HEK293 (cell line): ENCODE results near the gene C2orf72.
"Not testable (repeated sequence)": the region's sequence is repeated elsewhere in the genome, so short reads cannot be mapped to it uniquely, and the experiment has no call there.

Source experiments
- CTCF ChIA-PET: fragments of 350-600 bp; formaldehyde crosslinking; extraction: SDS; loops from one replicate; lab custom pipeline; 2021; ENCODE audit warnings: antibody characterized with exemption; lab: Yijun Ruan, JAX
- POLR2A ChIA-PET: fragments of 300-600 bp; formaldehyde crosslinking; extraction: SDS; loops from one replicate; lab custom pipeline; 2020; ENCODE audit warnings: antibody characterized with exemption, inconsistent platforms; lab: Yijun Ruan, JAX
- H3K27ac ChIP-seq: fragments of 200-500 bp; sonication (Bioruptor generic); 2 replicates; pipeline ENCODE4 v1.5.1; 2014; ENCODE audit warnings: low read depth, low read length, control low read depth, inconsistent platforms; ENCODE audit errors: extremely low read depth
- H3K36me3 ChIP-seq, 2 experiments: fragments of 200-500 bp in 1 of 2; sonication (Bioruptor generic) in 1 of 2; 1 replicate in 1 of 2; 2 replicates in 1 of 2; pipeline ENCODE4 v1.5.1; 2014 to 2017; ENCODE audit warnings: inconsistent platforms in 2 of 2, low read length in 2 of 2; ENCODE audit not compliant: control insufficient read depth in 2 of 2, insufficient read depth in 1 of 2
- H3K4me1 ChIP-seq: fragments of 200-500 bp; sonication (Bioruptor generic); 2 replicates; pipeline ENCODE4 v1.5.1; 2014; ENCODE audit warnings: mild to moderate bottlenecking, low read length, inconsistent platforms; ENCODE audit not compliant: control insufficient read depth, insufficient read depth
- H3K4me3 ChIP-seq: 2 replicates; pipeline ENCODE4 v1.5.1; 2011; ENCODE audit warnings: low read depth, mild to moderate bottlenecking, control low read depth, low read length, moderate library complexity
- H3K9me3 ChIP-seq: fragments of 200-500 bp; sonication (Bioruptor generic); 2 replicates; pipeline ENCODE4 v1.5.1; 2014; ENCODE audit warnings: low read depth, low read length, inconsistent platforms; ENCODE audit not compliant: control insufficient read depth, insufficient read depth
- GLIS1 ChIP-seq: fragments of 450-650 bp; formaldehyde crosslinking; IDR thresholded peaks from 2 replicates; pipeline ENCODE4 v1.5.1; 2016; ENCODE audit warnings: missing biosample characterization, missing genetic modification characterization
- HOXD13 ChIP-seq: sonication (generic); formaldehyde crosslinking; IDR thresholded peaks from 2 replicates; pipeline ENCODE4 v1.8.0; 2022; ENCODE audit warnings: missing genetic modification reagents, borderline replicate concordance
- INSM2 ChIP-seq: fragments of 450-650 bp; formaldehyde crosslinking; IDR thresholded peaks from 2 replicates; pipeline ENCODE4 v1.5.1; 2016; ENCODE audit warnings: missing biosample characterization, missing genetic modification characterization
- KLF1 ChIP-seq: fragments of 450-650 bp; formaldehyde crosslinking; IDR thresholded peaks from 2 replicates; pipeline ENCODE4 v1.5.1; 2016; ENCODE audit warnings: missing biosample characterization, missing genetic modification characterization
- KLF16 ChIP-seq: fragments of 450-650 bp; formaldehyde crosslinking; IDR thresholded peaks from 2 replicates; pipeline ENCODE4 v1.5.1; 2017; ENCODE audit warnings: missing biosample characterization, missing genetic modification characterization
- MEIS1 ChIP-seq: sonication (generic); formaldehyde crosslinking; IDR thresholded peaks from 2 replicates; pipeline ENCODE4 v1.8.1; 2022; ENCODE audit warnings: missing genetic modification reagents, mild to moderate bottlenecking, borderline replicate concordance
- PRDM1 ChIP-seq: fragments of 450-650 bp; formaldehyde crosslinking; IDR thresholded peaks from 2 replicates; pipeline ENCODE4; 2016; ENCODE audit warnings: missing biosample characterization, missing genetic modification characterization
- ZBTB49 ChIP-seq: fragments of 450-650 bp; formaldehyde crosslinking; IDR thresholded peaks from 2 replicates; pipeline ENCODE4 v1.5.1; 2016; ENCODE audit warnings: missing biosample characterization, missing genetic modification characterization, low read depth
- ZBTB7A ChIP-seq: fragments of 450-650 bp; formaldehyde crosslinking; IDR thresholded peaks from 2 replicates; pipeline ENCODE4 v1.5.1; 2016; ENCODE audit warnings: low read depth, missing biosample characterization, missing genetic modification characterization
- ZFP3 ChIP-seq: fragments of 450-650 bp; formaldehyde crosslinking; IDR thresholded peaks from 2 replicates; pipeline ENCODE4 v1.5.1; 2016; ENCODE audit warnings: low read depth, missing biosample characterization, missing genetic modification characterization
- ZFP37 ChIP-seq: fragments of 450-650 bp; formaldehyde crosslinking; IDR thresholded peaks from 2 replicates; pipeline ENCODE4 v1.5.1; 2016; ENCODE audit warnings: missing biosample characterization, missing genetic modification characterization
- ZNF16 ChIP-seq: fragments of 450-650 bp; formaldehyde crosslinking; IDR thresholded peaks from 2 replicates; pipeline ENCODE4 v1.5.1; 2016; ENCODE audit warnings: low read depth, missing biosample characterization, missing genetic modification characterization
- ZNF202 ChIP-seq: fragments of 450-650 bp; formaldehyde crosslinking; IDR thresholded peaks from 2 replicates; pipeline ENCODE4 v1.5.1; 2016; ENCODE audit warnings: missing biosample characterization, missing genetic modification characterization, borderline replicate concordance
- ZNF221 ChIP-seq: fragments of 450-650 bp; formaldehyde crosslinking; IDR thresholded peaks from 2 replicates; pipeline ENCODE4 v1.5.1; 2017; ENCODE audit warnings: missing biosample characterization, missing genetic modification characterization, borderline replicate concordance
- ZNF24 ChIP-seq: fragments of 450-650 bp; formaldehyde crosslinking; IDR thresholded peaks from 2 replicates; pipeline ENCODE4 v1.5.1; 2016; ENCODE audit warnings: missing biosample characterization, missing genetic modification characterization
- ZNF324 ChIP-seq: fragments of 450-650 bp; formaldehyde crosslinking; IDR thresholded peaks from 2 replicates; pipeline ENCODE4 v1.5.1; 2016; ENCODE audit warnings: missing biosample characterization, missing genetic modification characterization
- ZNF426 ChIP-seq: fragments of 450-650 bp; formaldehyde crosslinking; IDR thresholded peaks from 2 replicates; pipeline ENCODE4 v1.5.1; 2017; ENCODE audit warnings: missing biosample characterization, missing genetic modification characterization, mild to moderate bottlenecking, inconsistent platforms, moderate library complexity
- ZNF48 ChIP-seq: fragments of 450-650 bp; formaldehyde crosslinking; IDR thresholded peaks from 2 replicates; pipeline ENCODE4 v1.5.1; 2016; ENCODE audit warnings: missing biosample characterization, missing genetic modification characterization
- ZNF544 ChIP-seq: fragments of 450-650 bp; formaldehyde crosslinking; IDR thresholded peaks from 2 replicates; pipeline ENCODE4 v1.5.0; 2017; ENCODE audit warnings: missing biosample characterization, missing genetic modification characterization
- ZNF558 ChIP-seq: fragments of 450-650 bp; formaldehyde crosslinking; IDR thresholded peaks from 2 replicates; pipeline ENCODE4 v1.5.1; 2016; ENCODE audit warnings: missing biosample characterization, missing genetic modification characterization
- ZNF585B ChIP-seq: fragments of 450-650 bp; formaldehyde crosslinking; IDR thresholded peaks from 2 replicates; pipeline ENCODE4 v1.5.1; 2016; ENCODE audit warnings: missing biosample characterization, missing genetic modification characterization
- ZNF610 ChIP-seq: fragments of 450-650 bp; formaldehyde crosslinking; IDR thresholded peaks from 2 replicates; pipeline ENCODE4 v1.5.1; 2016; ENCODE audit warnings: missing biosample characterization, missing genetic modification characterization, borderline replicate concordance
- ZNF626 ChIP-seq: fragments of 450-650 bp; sonication (Bioruptor Pico); formaldehyde crosslinking; IDR thresholded peaks from 2 replicates; pipeline ENCODE4 v1.5.1; 2018; ENCODE audit warnings: missing biosample characterization, missing genetic modification characterization, inconsistent platforms
- ZNF654 ChIP-seq: fragments of 450-650 bp; formaldehyde crosslinking; IDR thresholded peaks from 2 replicates; pipeline ENCODE4 v1.5.1; 2016; ENCODE audit warnings: low read depth, missing biosample characterization, missing genetic modification characterization

Gene C2orf72

GRCh38 chr2:231065966-231066365, 28.6 kb downstream of the C2orf72 start:
- H3K4me1 ChIP-seq: no peaks in the 10 kb centered on the region
- no peak overlapping the region for H3K4me3 ChIP-seq
- no peaks in the 10 kb centered on the region for H3K9me3 ChIP-seq
- TF ChIP-seq ZNF544 (tag by site-specific recombination): no peak
- no peak for TF ChIP-seq MEIS1
- TF ChIP-seq ZNF24 (tag by site-specific recombination): no peak
- TF ChIP-seq ZNF324 (tag by site-specific recombination): no peak
- no peak for TF ChIP-seq ZBTB49
- no peak for TF ChIP-seq KLF16
- POLR2A ChIA-PET: interaction anchor here (0.8 kb wide), 1 partner anchor 13 kb away, joined by 3 read pairs; no protein-coding TSS in a partner anchor
- H3K27ac ChIP-seq: no peak overlapping the region
- H3K36me3 ChIP-seq: peaks cover 57 to 94% of the 10 kb centered on the region in 2 experiments
- CTCF ChIA-PET: no interaction called here

- H3K4me1 ChIP-seq, POLR2A ChIA-PET, H3K27ac ChIP-seq, H3K4me3 ChIP-seq, H3K9me3 ChIP-seq: not testable (repeated sequence)
- TF ChIP-seq KLF1 (tag by site-specific recombination): peak; percentile 72
- CTCF ChIA-PET: interaction anchor here (0.7 to 1.0 kb wide), 2 partner anchors 37 to 209 kb away, joined by 3 to 4 read pairs; no protein-coding TSS in a partner anchor
- H3K36me3 ChIP-seq: peaks cover 60 to 92% of the 10 kb centered on the region in 2 experiments
These were observed 30.2 kb downstream of the C2orf72 start for GRCh38 chr2:231067531-231067930.

- H3K27ac ChIP-seq: no peak overlapping the region
- TF ChIP-seq GLIS1 (no peak), ZNF48 (no peak), ZBTB7A (tag by site-specific recombination) (no peak), ZNF610 (tag by site-specific recombination) (no peak), ZNF654 (tag by site-specific recombination) (no peak)
- CTCF ChIA-PET: interaction anchor here (0.5 to 1.8 kb wide), 6 partner anchors 9 to 346 kb away, joined by 3 to 6 read pairs (median 4); no protein-coding TSS in a partner anchor
- POLR2A ChIA-PET: no interaction called here
- peaks cover 67 to 91% of the 10 kb centered on the region in 2 experiments for H3K36me3 ChIP-seq
- no peak overlapping the region for H3K4me3 ChIP-seq
- H3K9me3 ChIP-seq: no peaks in the 10 kb centered on the region
- H3K4me1 ChIP-seq: no peaks in the 10 kb centered on the region
These were observed 31.4 kb downstream of the C2orf72 start for GRCh38 chr2:231068525-231069222.

GRCh38 chr2:231069379-231070054, 32.2 kb downstream of the C2orf72 start:
- H3K4me1 ChIP-seq: no peaks in the 10 kb centered on the region
- H3K27ac ChIP-seq: no peak overlapping the region
- H3K9me3 ChIP-seq: no peaks in the 10 kb centered on the region
- no peak overlapping the region for H3K4me3 ChIP-seq
- POLR2A ChIA-PET: interaction anchor here (0.6 kb wide), 1 partner anchor 13 kb away, joined by 3 read pairs; the partner anchor contains the start of gene PSMD1
- CTCF ChIA-PET: interaction anchor here (0.6 to 1.8 kb wide), 6 partner anchors 10 to 80 kb away, joined by 3 to 6 read pairs (median 4); no protein-coding TSS in a partner anchor
- peaks cover 68 to 85% of the 10 kb centered on the region in 2 experiments for H3K36me3 ChIP-seq
- TF ChIP-seq ZNF426 (tag by site-specific recombination) (no peak), ZNF202 (tag by site-specific recombination) (no peak), ZNF221 (no peak), ZNF654 (tag by site-specific recombination) (no peak), ZNF558 (tag by site-specific recombination) (no peak), ZFP3 (no peak), ZNF585B (tag by site-specific recombination) (no peak), HOXD13 (CRISPR knock-in tag) (no peak), INSM2 (tag by site-specific recombination) (no peak), PRDM1 (tag by site-specific recombination) (no peak), ZNF16 (tag by site-specific recombination) (no peak), ZNF544 (tag by site-specific recombination) (no peak), ZFP37 (tag by site-specific recombination) (no peak), ZNF626 (tag by site-specific recombination) (no peak)
